H1 (cell line): ENCODE measurements around the gene SLC38A7. TPM values are rescaled to one million over a fixed set of nuclear protein-coding genes. Genes with fewer than 3 reads are reported as not detected.

Source experiments
- CTCF ChIA-PET: fragments of 300-600 bp; sonication (Branson Sonifier 250); formaldehyde crosslinking; loops from one replicate; lab custom pipeline; 2021; ENCODE audit not compliant: partially characterized antibody; lab: Charles Lee
- POLR2A ChIA-PET: fragments of 300-600 bp; sonication (Branson Sonifier 250); formaldehyde crosslinking; loops from one replicate; lab custom pipeline; 2021; ENCODE audit warnings: inconsistent platforms; ENCODE audit not compliant: partially characterized antibody; lab: Charles Lee
- DNase-seq, 2 experiments: peaks; one replicate each; pipeline versions ENCODE4 v3.0.0 to v3.0.0-alpha.2; 2010 to 2022; ENCODE audit warnings: low spot score in 2 of 2, low read depth in 1 of 2, mixed read lengths in 1 of 2
- FAIRE-seq: peaks from 2 replicates; lab custom pipeline; 2011; peaks lifted over from hg19 to GRCh38; lab: Jason Lieb, UNC
- H2AFZ ChIP-seq: 2 replicates; pipeline ENCODE4 v1.8.1; 2012; ENCODE audit warnings: low read length, inconsistent platforms
- H2AK5ac ChIP-seq: 2 replicates; pipeline ENCODE4 v1.6.1; 2013; ENCODE audit warnings: low read depth, low read length
- H2BK120ac ChIP-seq: replicated peaks from 2 replicates; pipeline ENCODE3; 2013; ENCODE audit warnings: low read depth, low read length, inconsistent platforms
- H2BK12ac ChIP-seq: 2 replicates; pipeline ENCODE4 v1.6.1; 2013; ENCODE audit warnings: low read depth, low read length
- H2BK15ac ChIP-seq: 2 replicates; pipeline ENCODE4 v1.6.1; 2013; ENCODE audit warnings: low read length
- H2BK20ac ChIP-seq: 2 replicates; pipeline ENCODE4 v1.6.1; 2013; ENCODE audit warnings: low read length
- H2BK5ac ChIP-seq: 2 replicates; pipeline ENCODE4 v1.6.1; 2013; ENCODE audit warnings: low read depth, low read length
- H3K14ac ChIP-seq: 2 replicates; pipeline ENCODE4 v1.6.1; 2013; ENCODE audit warnings: inconsistent platforms; ENCODE audit not compliant: insufficient read length
- H3K18ac ChIP-seq: 2 replicates; pipeline ENCODE4 v1.6.1; 2013; ENCODE audit warnings: low read length; ENCODE audit errors: extremely low read depth
- H3K23ac ChIP-seq: 2 replicates; pipeline ENCODE4 v1.6.1; 2013; ENCODE audit warnings: inconsistent platforms; ENCODE audit not compliant: insufficient read length
- H3K23me2 ChIP-seq: 2 replicates; pipeline ENCODE4 v1.6.1; 2013; ENCODE audit warnings: low read depth, low read length
- H3K27ac ChIP-seq: 2 replicates; pipeline ENCODE4 v1.6.1; 2011; ENCODE audit warnings: low read depth, low read length, inconsistent platforms
- H3K27me3 ChIP-seq, 4 experiments: replicated peaks in 1 of 4; 1 replicate in 1 of 4; 2 replicates in 3 of 4; pipeline versions ENCODE4 v1.6.1 to v1.8.1; 2011 to 2013; ENCODE audit warnings: low read length in 3 of 4, mild to moderate bottlenecking in 3 of 4, inconsistent platforms in 2 of 4, mixed read lengths in 2 of 4, moderate library complexity in 1 of 4; ENCODE audit not compliant: control insufficient read depth in 3 of 4, insufficient read depth in 3 of 4; ENCODE audit errors: extremely low read depth in 1 of 4
- H3K36me3 ChIP-seq, 4 experiments: 2 replicates each; pipeline versions ENCODE4 v1.6.1 to v1.8.1; 2011 to 2013; ENCODE audit warnings: mild to moderate bottlenecking in 4 of 4, low read length in 3 of 4, moderate library complexity in 2 of 4, control low read depth in 1 of 4, inconsistent platforms in 1 of 4; ENCODE audit not compliant: insufficient read depth in 4 of 4, control insufficient read depth in 2 of 4
- H3K4ac ChIP-seq: replicated peaks from 2 replicates; pipeline ENCODE3; 2013; ENCODE audit warnings: low read length, low read depth, mixed read lengths, inconsistent platforms; ENCODE audit not compliant: insufficient read length
- H3K4me1 ChIP-seq, 4 experiments: replicated peaks in 1 of 4; 1 replicate in 1 of 4; 2 replicates in 3 of 4; pipeline versions ENCODE4 v1.6.1 to v1.8.1; 2011 to 2013; ENCODE audit warnings: low read length in 3 of 4, inconsistent platforms in 2 of 4, mixed read lengths in 1 of 4; ENCODE audit not compliant: insufficient read depth in 4 of 4, control insufficient read depth in 3 of 4
- H3K4me2 ChIP-seq, 2 experiments: 2 replicates each; pipeline versions ENCODE4 v1.6.1 to v1.8.1; 2011 to 2013; ENCODE audit warnings: low read depth in 2 of 2, low read length in 2 of 2, control low read depth in 1 of 2, inconsistent platforms in 1 of 2, mild to moderate bottlenecking in 1 of 2; ENCODE audit not compliant: insufficient read depth in 1 of 2
- H3K4me3 ChIP-seq, 4 experiments: fragments of 200-600, 300-600 bp in 1 of 4; sonication (generic), shearing (Covaris generic), sonication (Bioruptor Twin) in 1 of 4; 2 replicates each; pipeline versions ENCODE4 v1.5.1 to v1.8.1; 2011 to 2016; ENCODE audit warnings: low read length in 4 of 4, low read depth in 3 of 4, control low read depth in 2 of 4, inconsistent platforms in 2 of 4, mild to moderate bottlenecking in 2 of 4, mixed read lengths in 1 of 4, moderate library complexity in 1 of 4; ENCODE audit not compliant: insufficient read depth in 2 of 4; ENCODE audit errors: extremely low read depth in 1 of 4
- H3K56ac ChIP-seq: replicated peaks from 2 replicates; pipeline ENCODE3; 2013; ENCODE audit warnings: low read depth, mild to moderate bottlenecking, mixed read lengths, low read length, inconsistent platforms; ENCODE audit not compliant: insufficient read length
- H3K79me1 ChIP-seq: 2 replicates; pipeline ENCODE4 v1.6.1; 2013; ENCODE audit warnings: low read depth, low read length, control low read depth
- H3K79me2 ChIP-seq, 2 experiments: 2 replicates each; pipeline versions ENCODE4 v1.6.1 to v1.8.1; 2012 to 2013; ENCODE audit warnings: low read length in 2 of 2, mild to moderate bottlenecking in 2 of 2, inconsistent platforms in 1 of 2; ENCODE audit not compliant: insufficient read depth in 2 of 2, control insufficient read depth in 1 of 2
- H3K9ac ChIP-seq, 4 experiments: replicated peaks in 1 of 4; 1 replicate in 1 of 4; 2 replicates in 3 of 4; pipeline versions ENCODE4 v1.6.1 to v1.8.1; 2011 to 2013; ENCODE audit warnings: low read depth in 3 of 4, low read length in 3 of 4, control low read depth in 2 of 4, mild to moderate bottlenecking in 2 of 4, moderate library complexity in 2 of 4, inconsistent platforms in 1 of 4; ENCODE audit errors: extremely low read depth in 1 of 4
- H3K9me3 ChIP-seq, 2 experiments: 2 replicates each; pipeline versions ENCODE4 v1.6.1 to v1.8.1; 2012 to 2013; ENCODE audit warnings: mild to moderate bottlenecking in 2 of 2, moderate library complexity in 2 of 2, control low read depth in 1 of 2, inconsistent platforms in 1 of 2, low read depth in 1 of 2, low read length in 1 of 2, mixed read lengths in 1 of 2; ENCODE audit not compliant: insufficient read depth in 2 of 2
- H4K20me1 ChIP-seq, 2 experiments: replicated peaks in 1 of 2; 2 replicates each; pipeline versions ENCODE3 to v1.8.1; 2011 to 2013; ENCODE audit warnings: inconsistent platforms in 2 of 2, low read length in 2 of 2, mild to moderate bottlenecking in 1 of 2; ENCODE audit not compliant: insufficient read depth in 2 of 2, control insufficient read depth in 1 of 2
- H4K5ac ChIP-seq: 2 replicates; pipeline ENCODE4 v1.6.1; 2013; ENCODE audit warnings: low read length, low read depth, mixed read lengths, inconsistent platforms; ENCODE audit not compliant: insufficient read length
- H4K8ac ChIP-seq: 2 replicates; pipeline ENCODE4 v1.8.0; 2013; ENCODE audit warnings: mild to moderate bottlenecking, moderate library complexity, low read length, inconsistent platforms; ENCODE audit not compliant: insufficient read depth; ENCODE audit errors: extremely low read depth
- H4K91ac ChIP-seq: replicated peaks from 2 replicates; pipeline ENCODE3; 2013; ENCODE audit warnings: low read length, mixed read lengths, inconsistent platforms; ENCODE audit not compliant: insufficient read length
- CHD2 ChIP-seq: IDR thresholded peaks from 2 replicates; pipeline ENCODE4 v1.6.1; 2012; ENCODE audit warnings: low read length, improper control_type of control experiment
- GTF2F1 ChIP-seq: IDR thresholded peaks from 2 replicates; pipeline ENCODE4 v1.6.1; 2012; ENCODE audit warnings: low read depth, low read length, improper control_type of control experiment, borderline replicate concordance
- JUND ChIP-seq: IDR thresholded peaks from 2 replicates; pipeline ENCODE4 v1.6.1; 2011; ENCODE audit warnings: mild to moderate bottlenecking, improper control_type of control experiment, low read length
- KDM1A ChIP-seq: fragments of 200-600, 300-600 bp; sonication (generic); IDR thresholded peaks from 2 replicates; pipeline ENCODE4 v1.7.1; 2016; ENCODE audit warnings: mild to moderate bottlenecking, low read length, borderline replicate concordance
- NANOG ChIP-seq: IDR thresholded peaks from 2 replicates; pipeline ENCODE4 v1.6.1; 2011; ENCODE audit warnings: low read length, low read depth, mild to moderate bottlenecking, inconsistent platforms; ENCODE audit not compliant: insufficient read depth, poor library complexity, severe bottlenecking
- PHF8 ChIP-seq: fragments of 200-600 bp; sonication (generic); conservative IDR thresholded peaks from 2 replicates; pipeline ENCODE4 v1.7.1; 2012; ENCODE audit warnings: low read depth, mild to moderate bottlenecking, inconsistent platforms, low read length, moderate library complexity
- RBBP5 ChIP-seq: IDR thresholded peaks from 2 replicates; pipeline ENCODE4 v1.7.1; 2012; ENCODE audit warnings: low read depth, mild to moderate bottlenecking, inconsistent platforms, low read length, moderate library complexity, borderline replicate concordance
- RFX5 ChIP-seq: IDR thresholded peaks from 2 replicates; pipeline ENCODE4 v1.6.1; 2011; ENCODE audit warnings: low read depth, low read length, improper control_type of control experiment, borderline replicate concordance
- RXRA ChIP-seq: IDR thresholded peaks from 2 replicates; pipeline ENCODE4 v1.6.1; 2011; ENCODE audit warnings: low read depth, mild to moderate bottlenecking, low read length, moderate library complexity; ENCODE audit not compliant: insufficient read depth
- SP1 ChIP-seq: IDR thresholded peaks from 2 replicates; pipeline ENCODE4 v1.6.1; 2011; ENCODE audit warnings: low read depth, low read length
- SP4 ChIP-seq: IDR thresholded peaks from 2 replicates; pipeline ENCODE4 v1.6.1; 2012; ENCODE audit warnings: low read length, inconsistent platforms
- TBP ChIP-seq: IDR thresholded peaks from 2 replicates; pipeline ENCODE4 v1.6.1; 2011; ENCODE audit warnings: low read depth, low read length, improper control_type of control experiment
- WGBS, 2 experiments: shearing (Covaris generic) in 1 of 2; methylation state at CpG; one replicate each; pipeline versions ENCODE4 v1.1.6 to v1.1.7; 2013 to 2015; ENCODE audit warnings: low lambda C conversion rate in 2 of 2, mixed read lengths in 2 of 2, inconsistent platforms in 1 of 2, low coverage in 1 of 2, missing lambda C conversion rate in 1 of 2; ENCODE audit not compliant: insufficient replicate concordance in 2 of 2, insufficient coverage in 1 of 2, insufficient read length in 1 of 2; ENCODE audit errors: extremely low coverage in 1 of 2, missing lambda C conversion rate in 1 of 2; 5-methylcytosine and 5-hydroxymethylcytosine counted together
- polyA plus RNA-seq, 7 experiments: library from polyadenylated mRNA; depleted of rRNA in 3 of 7; stranded (reverse) in 5 of 7; unstranded in 2 of 7; fragments of >200 nt in 5 of 7; fragments of 200-250 nt in 2 of 7; gene quantifications; 1 replicate in 5 of 7; 2 replicates in 1 of 7; 4 replicates in 1 of 7; pipeline versions ENCODE4 v1.2.1 to v1.2.3, GENCODE V29; 2011 to 2013; ENCODE audit warnings: missing spikeins in 2 of 7, mixed read lengths in 2 of 7
- total RNA-seq: library from RNA; stranded (reverse); fragmentation: NEBNext Ultra II Directional; extraction: Animal tissue kit (Norgen Biotek cat#: 25700); gene quantifications from 2 replicates; pipeline ENCODE4 v1.2.1, GENCODE V29; 2021
- TF ChIP-seq, protein P1 (sequence below): IDR thresholded peaks from 2 replicates; pipeline ENCODE4 v1.6.1; 2012; ENCODE audit warnings: low read length, inconsistent platforms

The SLC38A7 gene
- total and polyA plus RNA-seq, 2 of the 8 experiments (the other 6 are each of a cell fraction or from before 2014, with no cell fraction given) = 26.7 to 28.0 TPM

DNA sequence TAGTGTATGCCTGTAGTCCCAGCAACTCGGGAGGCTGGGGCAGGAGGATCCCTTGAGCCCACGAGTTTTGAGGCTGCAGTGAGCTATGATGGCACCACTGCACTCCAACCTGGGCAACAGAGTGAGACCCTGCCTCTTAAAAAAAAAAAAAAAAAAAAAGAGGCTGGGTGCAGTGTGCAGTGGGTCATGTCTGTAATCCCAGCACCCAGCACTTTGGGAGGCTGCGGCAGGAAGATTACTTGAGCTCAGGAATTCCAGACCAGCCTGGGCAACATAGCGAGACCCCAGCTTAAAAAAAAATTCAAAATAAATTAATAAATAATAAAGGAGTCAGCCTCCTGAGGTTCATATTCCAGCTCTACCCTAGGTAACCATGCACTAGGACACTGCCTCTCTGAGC lies 45.3 kb downstream of the SLC38A7 start:
- Histone ChIP-seq H3K4me1 (no peaks in the 10 kb centered on the region), H3K9me3 (no peaks in the 10 kb centered on the region), H3K4me3 (no peak overlapping the region), H3K23ac (no peak overlapping the region), H3K4me2 (no peak overlapping the region), H2BK5ac (no peak overlapping the region), H4K5ac (no peak overlapping the region), H2BK120ac (no peak overlapping the region), H4K20me1 (no peaks in the 10 kb centered on the region), H3K79me2 (no peaks in the 10 kb centered on the region), H2BK20ac (no peak overlapping the region), H3K18ac (no peak overlapping the region), H3K27ac (no peak overlapping the region), H4K8ac (no peak overlapping the region), H3K79me1 (no peaks in the 10 kb centered on the region), H3K36me3 (no peaks in the 10 kb centered on the region), H3K4ac (no peak overlapping the region), H2BK15ac (no peak overlapping the region), H2AK5ac (no peak overlapping the region), H3K56ac (no peak overlapping the region), H3K9ac (no peak overlapping the region), H3K27me3 (no peaks in the 10 kb centered on the region), H3K14ac (no peak overlapping the region), H4K91ac (no peak overlapping the region), H2AFZ (no peak overlapping the region), H3K23me2 (peaks cover 2% of the 10 kb centered on the region; the same call in 1 of the 2 replicates), H2BK12ac (no peak overlapping the region)
- no peak for DNase-seq
- CTCF ChIA-PET = interaction anchor here (0.8 to 1.4 kb wide), 4 partner anchors 9 to 117 kb away, joined by 3 to 7 read pairs (median 4); no protein-coding TSS in a partner anchor
- 78% methylated on average over 4 of the region's 4 CpGs; no CpG with 5 or more reads in 1 of the 2 experiments for WGBS, 2 experiments
- POLR2A ChIA-PET = interaction anchor here (1.0 kb wide), 1 partner anchor 9 kb away, joined by 4 read pairs; no protein-coding TSS in a partner anchor
- no peak for FAIRE-seq
- TF ChIP-seq RBBP5 (no peak), TBP (no peak), KDM1A (no peak), PHF8 (no peak), SP1 (no peak), RFX5 (no peak), RXRA (no peak), CHD2 (no peak), NANOG (no peak), JUND (no peak), SP4 (no peak), GTF2F1 (no peak)
- TF ChIP-seq, protein P1, sequence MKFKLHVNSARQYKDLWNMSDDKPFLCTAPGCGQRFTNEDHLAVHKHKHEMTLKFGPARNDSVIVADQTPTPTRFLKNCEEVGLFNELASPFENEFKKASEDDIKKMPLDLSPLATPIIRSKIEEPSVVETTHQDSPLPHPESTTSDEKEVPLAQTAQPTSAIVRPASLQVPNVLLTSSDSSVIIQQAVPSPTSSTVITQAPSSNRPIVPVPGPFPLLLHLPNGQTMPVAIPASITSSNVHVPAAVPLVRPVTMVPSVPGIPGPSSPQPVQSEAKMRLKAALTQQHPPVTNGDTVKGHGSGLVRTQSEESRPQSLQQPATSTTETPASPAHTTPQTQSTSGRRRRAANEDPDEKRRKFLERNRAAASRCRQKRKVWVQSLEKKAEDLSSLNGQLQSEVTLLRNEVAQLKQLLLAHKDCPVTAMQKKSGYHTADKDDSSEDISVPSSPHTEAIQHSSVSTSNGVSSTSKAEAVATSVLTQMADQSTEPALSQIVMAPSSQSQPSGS = no peak
